Measurements from ENCODE around the gene ADGRG3. TPM values are rescaled to one million over a fixed set of nuclear protein-coding genes. Genes with fewer than 3 reads are reported as not detected.

The ADGRG3 gene
- total and polyA plus RNA-seq, 10 of the 15 experiments (the other 5 are each of a cell fraction or from before 2014, with no cell fraction given), result 0.10 to 0.11 (median 0.10) TPM; not detected in 7

- TF ChIP-seq MYB (IDR thresholded peaks at IDR 0.05; ENCODE audit: borderline replicate concordance, low read depth, low read length) (no peak), SREBF1 (IDR thresholded peaks at IDR 0.05; ENCODE audit: low read length) (no peak), IKZF2 (IDR thresholded peaks at IDR 0.05) (peak; percentile 86 to 87), CHD1 (IDR thresholded peaks at IDR 0.05; ENCODE audit: low read depth, low read length) (no peak), ATF7 (IDR thresholded peaks at IDR 0.05; ENCODE audit: low read depth) (0 out of 2 replicates have a peak, but pooled peaks have one; percentile 19), IRF4 (IDR thresholded peaks at IDR 0.05; ENCODE audit: low read depth, low read length) (peak; percentile 35; the same call in 1 of the 2 replicates), ZBTB11 (CRISPR knock-in tag; IDR thresholded peaks at IDR 0.05) (no peak), NKRF (conservative IDR thresholded peaks at IDR 0.05) (no peak), WRNIP1 (IDR thresholded peaks at IDR 0.05; ENCODE audit: borderline replicate concordance, low read depth, low read length) (no peak), ATF3 (IDR thresholded peaks at IDR 0.05; ENCODE audit: borderline replicate concordance, extremely low read depth, low read depth, low read length) (no peak), ZNF592 (IDR thresholded peaks at IDR 0.05) (0 out of 2 replicates have a peak, but pooled peaks have one; percentile 21), SPI1 (IDR thresholded peaks at IDR 0.05; ENCODE audit: borderline replicate concordance, insufficient read depth, low read depth, low read length) (peak; percentile 81), IKZF1 (conservative IDR thresholded peaks at IDR 0.05) (peak; percentile 89), SMC3 (IDR thresholded peaks at IDR 0.05; ENCODE audit: borderline replicate concordance, low read length) (no peak), USF2 (IDR thresholded peaks at IDR 0.05; ENCODE audit: borderline replicate concordance, low read depth, low read length) (no peak), ETV6 (conservative IDR thresholded peaks at IDR 0.05 in 1 of 2, IDR thresholded peaks at IDR 0.05 in 1 of 2; ENCODE audit: borderline replicate concordance in 1 of 2, low read depth in 1 of 2) (peak in 1 of 2 experiments; percentile 93; a peak in 2 of 4 replicates), EED (IDR thresholded peaks at IDR 0.05; ENCODE audit: low read depth) (peak; percentile 85)
Measured at GRCh38 chr16:57648125-57648524, 20.0 kb upstream of the ADGRG3 start (continued).
